ENCODE measurements around the gene NPC1L1.

DNA sequence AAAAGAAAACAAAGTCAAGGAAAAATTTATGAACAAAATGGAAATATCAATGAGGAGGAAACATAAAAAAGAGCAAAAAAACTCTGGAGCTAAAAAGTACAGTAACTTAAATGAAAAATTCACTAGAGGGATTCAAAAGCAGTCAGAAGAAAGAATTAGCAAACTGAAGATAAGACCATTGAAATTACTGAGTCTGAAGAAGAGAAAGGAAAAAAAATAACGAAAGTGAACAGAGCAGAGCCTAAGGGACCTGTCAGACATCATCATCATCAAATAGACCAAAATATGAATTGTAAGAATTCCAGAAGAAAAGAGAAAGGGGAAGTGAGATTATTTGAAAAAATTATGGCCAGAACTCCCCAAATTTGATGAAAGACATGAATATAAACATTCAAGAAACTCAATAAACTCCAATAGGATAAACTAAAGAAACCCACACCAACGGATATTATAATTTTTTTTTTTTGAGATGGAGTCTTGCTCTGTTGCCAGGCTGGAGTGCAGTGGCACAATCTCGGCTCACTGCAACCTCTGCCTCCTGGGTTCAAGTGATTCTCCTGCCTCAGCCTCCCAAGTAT is 16.2 kb downstream of the NPC1L1 start:
- TF ChIP-seq SIN3A (IDR thresholded peaks at IDR 0.05; ENCODE audit: borderline replicate concordance, low read depth, low read length) = no peak
- no peak for TF ChIP-seq ZNF274 (CRISPR knock-in tag; IDR thresholded peaks at IDR 0.05)
- no peak for TF ChIP-seq ZNF138 (CRISPR knock-in tag; IDR thresholded peaks at IDR 0.05; ENCODE audit: low read depth)
- TF ChIP-seq SRSF1 (optimal IDR thresholded peaks at IDR 0.05; ENCODE audit: low read depth, low read length) = no peak
- no peak for TF ChIP-seq CREM (IDR thresholded peaks at IDR 0.05)
- TF ChIP-seq CREM (CRISPR knock-in tag; IDR thresholded peaks at IDR 0.05) = no peak
- no peak for TF ChIP-seq ZNF350 (CRISPR knock-in tag; IDR thresholded peaks at IDR 0.05; ENCODE audit: borderline replicate concordance, low read depth)

All from HepG2 (cell line).